Thyroid gland (tissue), 4 donors: ENCODE results near the gene WDTC1.

Source experiments
- POLR2A ChIP-seq, 2 donors: fragments of 450-650 bp; IDR thresholded peaks; one replicate each; pipeline ENCODE4 v1.6.1; 2017; ENCODE audit warnings: antibody characterized with exemption in 2 of 2, mild to moderate bottlenecking in 2 of 2, moderate library complexity in 1 of 2
- TF ChIP-seq, protein P1 (sequence below), 6 experiments: fragments of 200-600 bp in 3 of 6; fragments of 450-650 bp in 3 of 6; sonication (generic) in 3 of 6; IDR thresholded peaks; one replicate each; pipeline ENCODE4 v1.5.1; 2016 to 2019; ENCODE audit warnings: antibody characterized with exemption in 6 of 6, mild to moderate bottlenecking in 2 of 6, inconsistent platforms in 1 of 6, moderate library complexity in 1 of 6

DNA sequence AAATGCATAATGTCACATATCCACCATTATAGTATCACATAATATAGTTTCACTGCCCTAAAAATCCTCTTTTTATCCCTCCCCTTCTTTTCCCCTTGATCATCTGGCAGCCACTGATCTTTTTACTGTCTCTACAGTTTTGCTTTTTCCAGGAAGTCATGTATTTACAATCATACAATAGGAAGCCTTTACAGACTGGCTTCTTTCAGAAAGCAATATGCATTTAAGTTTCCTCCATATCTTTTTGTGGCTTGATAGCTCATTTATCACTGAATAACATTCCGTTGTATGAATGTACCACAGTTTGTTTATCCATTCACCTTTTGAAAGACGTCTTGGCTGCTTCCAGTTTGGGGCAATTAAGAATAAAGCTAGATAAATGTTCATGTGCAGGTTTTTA lies 14.3 kb upstream of the WDTC1 start:
- TF ChIP-seq, protein P1, sequence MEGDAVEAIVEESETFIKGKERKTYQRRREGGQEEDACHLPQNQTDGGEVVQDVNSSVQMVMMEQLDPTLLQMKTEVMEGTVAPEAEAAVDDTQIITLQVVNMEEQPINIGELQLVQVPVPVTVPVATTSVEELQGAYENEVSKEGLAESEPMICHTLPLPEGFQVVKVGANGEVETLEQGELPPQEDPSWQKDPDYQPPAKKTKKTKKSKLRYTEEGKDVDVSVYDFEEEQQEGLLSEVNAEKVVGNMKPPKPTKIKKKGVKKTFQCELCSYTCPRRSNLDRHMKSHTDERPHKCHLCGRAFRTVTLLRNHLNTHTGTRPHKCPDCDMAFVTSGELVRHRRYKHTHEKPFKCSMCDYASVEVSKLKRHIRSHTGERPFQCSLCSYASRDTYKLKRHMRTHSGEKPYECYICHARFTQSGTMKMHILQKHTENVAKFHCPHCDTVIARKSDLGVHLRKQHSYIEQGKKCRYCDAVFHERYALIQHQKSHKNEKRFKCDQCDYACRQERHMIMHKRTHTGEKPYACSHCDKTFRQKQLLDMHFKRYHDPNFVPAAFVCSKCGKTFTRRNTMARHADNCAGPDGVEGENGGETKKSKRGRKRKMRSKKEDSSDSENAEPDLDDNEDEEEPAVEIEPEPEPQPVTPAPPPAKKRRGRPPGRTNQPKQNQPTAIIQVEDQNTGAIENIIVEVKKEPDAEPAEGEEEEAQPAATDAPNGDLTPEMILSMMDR (IDR thresholded peaks at IDR 0.05), result no peak
- TF ChIP-seq POLR2A (IDR thresholded peaks at IDR 0.05), result no peak
